Activated naive CD4-positive, alpha-beta T cell treated with anti-CD3 and anti-CD28 coated beads for 36 hours (primary cell): ENCODE data around the gene BEST3. TPM values are rescaled to one million over a fixed set of nuclear protein-coding genes. Genes with fewer than 3 reads are reported as not detected.
"Not testable (repeated sequence)": the region's sequence is repeated elsewhere in the genome, so short reads cannot be mapped to it uniquely, and the experiment has no call there.

Experiments used
- CTCF ChIA-PET: fragments of 350-600 bp; sonication (Branson Sonifier 250); formaldehyde crosslinking; loops from one replicate; lab custom pipeline; 2021; ENCODE audit warnings: antibody characterized with exemption; lab: Charles Lee
- DNase-seq: peaks from one replicate; pipeline ENCODE4 v3.0.0-alpha.2; 2020
- H3K27ac Mint-ChIP-seq: one replicate; pipeline ENCODE4 v1.8.0; 2021; ENCODE audit warnings: mild to moderate bottlenecking, mixed read lengths
- H3K27me3 Mint-ChIP-seq: one replicate; pipeline ENCODE4 v1.8.0; 2021; ENCODE audit warnings: low read depth, mixed read lengths
- H3K36me3 Mint-ChIP-seq: one replicate; pipeline ENCODE4 v1.8.0; 2021; ENCODE audit warnings: low read depth, mixed read lengths
- H3K4me1 Mint-ChIP-seq: one replicate; pipeline ENCODE4 v1.8.0; 2021; ENCODE audit warnings: low read depth, mixed read lengths
- H3K4me3 Mint-ChIP-seq: one replicate; pipeline ENCODE4 v1.8.0; 2021; ENCODE audit warnings: mild to moderate bottlenecking, moderate library complexity, mixed read lengths
- H3K9me3 Mint-ChIP-seq: one replicate; pipeline ENCODE4 v1.8.0; 2021; ENCODE audit warnings: mixed read lengths
- intact Hi-C: fragments of 100-400 bp; cut with micrococcal nuclease; formaldehyde crosslinking; loops from one replicate; pipeline ENCODE4 v1.15.1; 2023
- total RNA-seq, 2 experiments: library from RNA; stranded (reverse); gene quantifications; one replicate each; pipeline ENCODE4 v1.2.3, GENCODE V29; 2021

The BEST3 gene
- total RNA-seq, 2 experiments from 2014 or later = not detected

DNA sequence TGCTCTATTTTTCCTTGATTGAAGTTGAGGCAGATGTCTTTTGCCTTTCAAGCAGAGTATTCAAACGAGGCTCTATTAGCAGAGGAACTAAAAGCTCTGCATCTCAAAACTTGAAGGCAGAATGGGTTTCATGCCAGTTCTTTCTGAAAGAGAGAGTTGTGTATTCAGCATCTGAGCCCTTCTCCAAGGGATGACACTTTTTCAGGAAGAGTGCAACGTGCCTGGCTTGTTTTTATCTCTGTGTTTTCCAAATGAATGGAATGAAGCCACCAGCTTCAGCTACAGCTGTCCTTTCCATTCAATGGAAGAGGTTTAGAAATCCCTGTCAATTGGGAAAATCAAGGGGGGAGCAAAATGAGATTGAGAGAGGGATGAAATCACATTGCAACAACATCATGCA lies 14.6 kb downstream of the BEST3 start:
- Mint-ChIP-seq H3K4me1 (peaks cover 6% of the 10 kb centered on the region), H3K36me3 (no peaks in the 10 kb centered on the region), H3K27me3 (peaks cover 10% of the 10 kb centered on the region), H3K9me3 (no peaks in the 10 kb centered on the region), H3K4me3 (no peak overlapping the region), H3K27ac (no peak overlapping the region)
- CTCF ChIA-PET = no interaction called here
- DNase-seq = no peak
- intact Hi-C loops = no loop called here

GRCh38 chr12:69682110-69682755 lies 16.9 kb downstream of the BEST3 start:
- H3K4me1 Mint-ChIP-seq = no peaks in the 10 kb centered on the region
- intact Hi-C loops = no loop called here
- no peak overlapping the region for H3K27ac Mint-ChIP-seq
- DNase-seq = no peak
- no peak overlapping the region for H3K4me3 Mint-ChIP-seq
- H3K9me3 Mint-ChIP-seq = no peaks in the 10 kb centered on the region
- no peaks in the 10 kb centered on the region for H3K36me3 Mint-ChIP-seq
- CTCF ChIA-PET = interaction anchor here (0.6 to 0.7 kb wide), 5 partner anchors 8 to 839 kb away, joined by 3 to 7 read pairs (median 3); no protein-coding TSS in a partner anchor
- H3K27me3 Mint-ChIP-seq = peaks cover 10% of the 10 kb centered on the region

- Mint-ChIP-seq H3K4me1 (no peaks in the 10 kb centered on the region), H3K27ac (no peak overlapping the region), H3K4me3 (no peak overlapping the region), H3K36me3 (no peaks in the 10 kb centered on the region), H3K27me3 (peaks cover 3% of the 10 kb centered on the region), H3K9me3 (no peaks in the 10 kb centered on the region)
- DNase-seq = no peak
- intact Hi-C loops = no loop called here
- CTCF ChIA-PET = no interaction called here
Observed at GRCh38 chr12:69679119-69679518, 20.0 kb downstream of the BEST3 start.

- CTCF ChIA-PET = interaction anchor here (0.6 kb wide), 1 partner anchor 760 kb away, joined by 6 read pairs; no protein-coding TSS in a partner anchor
- no peaks in the 10 kb centered on the region for H3K9me3 Mint-ChIP-seq
- no peak overlapping the region for H3K27ac Mint-ChIP-seq
- H3K27me3 Mint-ChIP-seq = no peaks in the 10 kb centered on the region
- no peaks in the 10 kb centered on the region for H3K36me3 Mint-ChIP-seq
- no peak for DNase-seq
- H3K4me3 Mint-ChIP-seq = no peak overlapping the region
- no peaks in the 10 kb centered on the region for H3K4me1 Mint-ChIP-seq
- intact Hi-C loops = no loop called here
Observed at GRCh38 chr12:69676257-69677012, 22.7 kb downstream of the BEST3 start.

GRCh38 chr12:69672195-69672594 lies 26.9 kb downstream of the BEST3 start:
- CTCF ChIA-PET = no interaction called here
- Mint-ChIP-seq H3K4me3 (no peak overlapping the region), H3K4me1 (no peaks in the 10 kb centered on the region), H3K36me3 (no peaks in the 10 kb centered on the region), H3K27me3 (no peaks in the 10 kb centered on the region), H3K27ac (no peak overlapping the region), H3K9me3 (no peaks in the 10 kb centered on the region)
- DNase-seq = no peak
- intact Hi-C loops = no loop called here

DNA sequence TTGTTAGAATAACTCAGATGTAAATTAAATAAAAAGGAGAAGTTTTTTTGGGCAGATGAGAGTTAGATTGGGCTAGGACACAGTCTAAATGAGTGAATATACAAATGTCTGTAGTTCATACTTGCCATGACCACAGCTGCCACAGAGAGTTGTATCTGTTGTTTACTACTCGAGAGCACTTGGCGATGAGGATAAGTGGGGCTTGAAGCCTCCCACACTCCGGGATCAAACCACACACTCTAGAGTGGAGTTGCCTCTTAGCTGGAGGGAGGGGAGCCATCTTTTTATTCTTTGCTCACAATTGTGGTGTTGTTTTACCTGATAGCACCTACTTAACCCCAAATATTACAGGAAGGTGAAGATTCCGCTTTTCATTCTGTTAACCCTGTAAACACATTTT lies 27.5 kb downstream of the BEST3 start:
- H3K9me3 Mint-ChIP-seq = no peaks in the 10 kb centered on the region
- H3K36me3 Mint-ChIP-seq = no peaks in the 10 kb centered on the region
- CTCF ChIA-PET = no interaction called here
- H3K27me3 Mint-ChIP-seq = no peaks in the 10 kb centered on the region
- DNase-seq = no peak
- H3K4me1 Mint-ChIP-seq = no peaks in the 10 kb centered on the region
- intact Hi-C loops = no loop called here
- no peak overlapping the region for H3K27ac Mint-ChIP-seq
- H3K4me3 Mint-ChIP-seq = no peak overlapping the region

- CTCF ChIA-PET = no interaction called here
- DNase-seq = no peak
- no peaks in the 10 kb centered on the region for H3K9me3 Mint-ChIP-seq
- H3K27me3 Mint-ChIP-seq = no peaks in the 10 kb centered on the region
- intact Hi-C loops = no loop called here
- no peak overlapping the region for H3K4me3 Mint-ChIP-seq
- H3K36me3 Mint-ChIP-seq = no peaks in the 10 kb centered on the region
- H3K4me1 Mint-ChIP-seq = no peaks in the 10 kb centered on the region
- H3K27ac Mint-ChIP-seq = no peak overlapping the region
Observed at GRCh38 chr12:69666798-69667197, 32.3 kb downstream of the BEST3 start.

GRCh38 chr12:69664930-69665377 lies 34.1 kb downstream of the BEST3 start:
- intact Hi-C loops, DNase-seq, H3K36me3 Mint-ChIP-seq, H3K9me3 Mint-ChIP-seq, H3K4me3 Mint-ChIP-seq, H3K4me1 Mint-ChIP-seq, H3K27ac Mint-ChIP-seq, H3K27me3 Mint-ChIP-seq: not testable (repeated sequence)
- CTCF ChIA-PET = interaction anchor here (1.2 kb wide), 1 partner anchor 47 kb away, joined by 5 read pairs; no protein-coding TSS in a partner anchor

GRCh38 chr12:69663726-69664125 lies 35.4 kb downstream of the BEST3 start:
- H3K36me3 Mint-ChIP-seq = no peaks in the 10 kb centered on the region
- no peak overlapping the region for H3K4me3 Mint-ChIP-seq
- no peaks in the 10 kb centered on the region for H3K4me1 Mint-ChIP-seq
- H3K27me3 Mint-ChIP-seq = no peaks in the 10 kb centered on the region
- CTCF ChIA-PET = no interaction called here
- DNase-seq = no peak
- H3K9me3 Mint-ChIP-seq = no peaks in the 10 kb centered on the region
- intact Hi-C loops = no loop called here
- no peak overlapping the region for H3K27ac Mint-ChIP-seq

- Mint-ChIP-seq H3K9me3 (no peaks in the 10 kb centered on the region), H3K4me1 (no peaks in the 10 kb centered on the region), H3K36me3 (no peaks in the 10 kb centered on the region), H3K27ac (no peak overlapping the region), H3K4me3 (no peak overlapping the region), H3K27me3 (peaks cover 3% of the 10 kb centered on the region)
- no peak for DNase-seq
- intact Hi-C loops = no loop called here
- CTCF ChIA-PET = no interaction called here
Observed at GRCh38 chr12:69662764-69663163, 36.3 kb downstream of the BEST3 start.

DNA sequence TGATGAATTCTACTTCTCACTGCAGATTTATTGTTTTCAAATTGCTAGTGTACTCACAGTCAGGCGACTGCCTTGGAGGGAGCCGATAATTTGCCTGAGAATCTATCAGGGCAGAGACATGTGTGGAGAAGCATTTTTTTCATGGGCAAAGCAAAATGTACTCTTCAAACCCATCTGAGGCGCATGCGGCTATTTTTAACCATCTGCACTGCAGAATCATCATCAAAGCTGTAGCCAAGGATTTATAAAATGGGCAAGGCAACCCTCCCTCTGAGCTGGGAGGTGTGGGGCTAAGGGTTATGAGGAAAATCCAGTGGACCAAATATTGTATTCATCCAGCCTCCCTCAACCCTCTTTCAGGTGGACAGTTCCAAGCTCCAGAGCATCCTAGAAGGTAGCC lies 37.7 kb downstream of the BEST3 start:
- no peaks in the 10 kb centered on the region for H3K4me1 Mint-ChIP-seq
- CTCF ChIA-PET = no interaction called here

DNA sequence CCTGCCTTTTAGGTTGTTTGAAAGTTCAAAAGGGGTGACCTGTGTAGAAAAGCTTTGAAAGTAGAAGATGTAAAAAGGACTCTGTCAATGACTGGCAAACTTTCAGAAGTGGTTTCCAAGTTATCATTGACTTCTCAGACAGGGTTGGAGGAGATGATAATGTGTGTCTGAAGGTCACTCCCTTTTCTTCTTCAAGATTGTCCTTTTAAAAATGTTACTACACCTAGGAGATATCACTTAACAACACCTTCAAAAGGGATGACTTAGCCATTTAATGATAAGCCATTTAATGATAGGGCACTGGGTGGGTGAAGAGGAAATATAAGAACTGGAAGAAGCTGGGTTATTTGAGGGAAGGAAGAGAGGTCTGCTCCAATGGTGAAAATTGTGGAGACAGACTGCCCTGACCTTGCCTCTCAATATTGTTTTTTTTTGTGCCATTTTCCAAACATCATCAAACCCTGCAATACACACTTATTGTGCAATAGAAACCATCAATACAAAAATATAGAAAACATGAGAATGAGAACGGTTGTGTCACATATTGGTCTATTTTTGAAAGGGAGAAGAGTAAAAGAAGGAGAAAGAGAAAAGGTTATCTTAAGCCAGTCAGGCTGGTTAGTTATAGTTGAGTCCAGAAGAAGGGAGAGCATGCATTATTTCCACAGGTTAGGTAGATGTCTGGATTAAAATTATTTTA lies 38.8 kb downstream of the BEST3 start:
- no peak for DNase-seq
- peaks cover 4% of the 10 kb centered on the region for H3K27me3 Mint-ChIP-seq
- intact Hi-C loops = no loop called here
- no peaks in the 10 kb centered on the region for H3K9me3 Mint-ChIP-seq
- H3K4me3 Mint-ChIP-seq = no peak overlapping the region
- CTCF ChIA-PET = interaction anchor here (0.6 to 1.0 kb wide), 2 partner anchors 20 to 22 kb away, joined by 4 read pairs; no protein-coding TSS in a partner anchor
- no peak overlapping the region for H3K27ac Mint-ChIP-seq
- no peaks in the 10 kb centered on the region for H3K4me1 Mint-ChIP-seq
- H3K36me3 Mint-ChIP-seq = no peaks in the 10 kb centered on the region

More for the DNA sequence above, 37.7 kb downstream of the BEST3 start:
- peaks cover 4% of the 10 kb centered on the region for H3K27me3 Mint-ChIP-seq
- no peaks in the 10 kb centered on the region for H3K36me3 Mint-ChIP-seq
- no peak for DNase-seq
- no peak overlapping the region for H3K4me3 Mint-ChIP-seq
- intact Hi-C loops = no loop called here
- no peak overlapping the region for H3K27ac Mint-ChIP-seq
- no peaks in the 10 kb centered on the region for H3K9me3 Mint-ChIP-seq
